WTC11 (cell line): ENCODE results near the gene RASEF.

ENCODE experiments used
- AFF4 ChIP-seq: sonication (generic); formaldehyde crosslinking; IDR thresholded peaks from 2 replicates; pipeline ENCODE4 v1.8.1; 2023; ENCODE audit warnings: mild to moderate bottlenecking, missing genetic modification reagents, borderline replicate concordance
- ATF1 ChIP-seq: sonication (generic); formaldehyde crosslinking; IDR thresholded peaks from 2 replicates; pipeline ENCODE4 v1.8.1; 2023; ENCODE audit warnings: mild to moderate bottlenecking, moderate library complexity, missing genetic modification reagents
- CTCF ChIP-seq: fragments of 200-600 bp; IDR thresholded peaks from 2 replicates; pipeline ENCODE4 v1.8.0; 2022; ENCODE audit warnings: antibody characterized with exemption
- TF ChIP-seq, protein P1 (sequence below): sonication (generic); formaldehyde crosslinking; conservative IDR thresholded peaks from 2 replicates; pipeline ENCODE4 v1.8.1; 2023; ENCODE audit warnings: mild to moderate bottlenecking, low read depth, missing genetic modification reagents, moderate library complexity

DNA sequence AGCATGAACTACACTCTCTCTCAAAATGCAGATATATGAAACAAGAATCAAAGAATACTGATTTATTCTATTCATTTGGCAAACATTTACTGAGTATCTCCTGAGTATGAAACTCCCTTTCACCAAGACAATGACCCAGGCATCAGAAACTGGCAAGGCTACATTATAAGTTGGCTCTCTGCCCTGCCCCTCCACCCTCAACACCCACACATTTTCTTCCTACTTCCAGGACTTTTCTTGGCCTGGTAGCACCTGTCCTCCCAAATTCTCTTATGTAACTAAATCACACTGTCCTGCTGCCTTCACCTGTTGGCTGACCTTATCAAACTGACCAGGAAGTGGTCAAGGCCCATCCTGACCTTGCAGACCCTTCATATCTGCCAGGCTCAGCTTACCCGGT is 3.5 kb downstream of the RASEF start:
- TF ChIP-seq, protein P1, sequence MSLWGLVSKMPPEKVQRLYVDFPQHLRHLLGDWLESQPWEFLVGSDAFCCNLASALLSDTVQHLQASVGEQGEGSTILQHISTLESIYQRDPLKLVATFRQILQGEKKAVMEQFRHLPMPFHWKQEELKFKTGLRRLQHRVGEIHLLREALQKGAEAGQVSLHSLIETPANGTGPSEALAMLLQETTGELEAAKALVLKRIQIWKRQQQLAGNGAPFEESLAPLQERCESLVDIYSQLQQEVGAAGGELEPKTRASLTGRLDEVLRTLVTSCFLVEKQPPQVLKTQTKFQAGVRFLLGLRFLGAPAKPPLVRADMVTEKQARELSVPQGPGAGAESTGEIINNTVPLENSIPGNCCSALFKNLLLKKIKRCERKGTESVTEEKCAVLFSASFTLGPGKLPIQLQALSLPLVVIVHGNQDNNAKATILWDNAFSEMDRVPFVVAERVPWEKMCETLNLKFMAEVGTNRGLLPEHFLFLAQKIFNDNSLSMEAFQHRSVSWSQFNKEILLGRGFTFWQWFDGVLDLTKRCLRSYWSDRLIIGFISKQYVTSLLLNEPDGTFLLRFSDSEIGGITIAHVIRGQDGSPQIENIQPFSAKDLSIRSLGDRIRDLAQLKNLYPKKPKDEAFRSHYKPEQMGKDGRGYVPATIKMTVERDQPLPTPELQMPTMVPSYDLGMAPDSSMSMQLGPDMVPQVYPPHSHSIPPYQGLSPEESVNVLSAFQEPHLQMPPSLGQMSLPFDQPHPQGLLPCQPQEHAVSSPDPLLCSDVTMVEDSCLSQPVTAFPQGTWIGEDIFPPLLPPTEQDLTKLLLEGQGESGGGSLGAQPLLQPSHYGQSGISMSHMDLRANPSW (CRISPR knock-in tag), result no peak
- TF ChIP-seq CTCF (no peak), AFF4 (no peak), ATF1 (CRISPR knock-in tag) (no peak)
